LHCN-M2 (cell line): ENCODE data around the gene FGFR2. TPM values are rescaled to one million over a fixed set of nuclear protein-coding genes. Genes with fewer than 3 reads are reported as not detected.
"Not testable (repeated sequence)": the region's sequence is repeated elsewhere in the genome, so short reads cannot be mapped to it uniquely, and the experiment has no call there.

ENCODE experiments used
- DNase-seq: peaks from one replicate; pipeline ENCODE4 v3.0.0-alpha.2; 2012; ENCODE audit warnings: low read depth
- total RNA-seq: library from RNA; depleted of rRNA; stranded (reverse); fragments of >200 nt; gene quantifications from 2 replicates; pipeline ENCODE4 v1.2.3, GENCODE V29; 2014

The FGFR2 gene
- total RNA-seq, 1 experiment from 2014 or later: not detected

DNA sequence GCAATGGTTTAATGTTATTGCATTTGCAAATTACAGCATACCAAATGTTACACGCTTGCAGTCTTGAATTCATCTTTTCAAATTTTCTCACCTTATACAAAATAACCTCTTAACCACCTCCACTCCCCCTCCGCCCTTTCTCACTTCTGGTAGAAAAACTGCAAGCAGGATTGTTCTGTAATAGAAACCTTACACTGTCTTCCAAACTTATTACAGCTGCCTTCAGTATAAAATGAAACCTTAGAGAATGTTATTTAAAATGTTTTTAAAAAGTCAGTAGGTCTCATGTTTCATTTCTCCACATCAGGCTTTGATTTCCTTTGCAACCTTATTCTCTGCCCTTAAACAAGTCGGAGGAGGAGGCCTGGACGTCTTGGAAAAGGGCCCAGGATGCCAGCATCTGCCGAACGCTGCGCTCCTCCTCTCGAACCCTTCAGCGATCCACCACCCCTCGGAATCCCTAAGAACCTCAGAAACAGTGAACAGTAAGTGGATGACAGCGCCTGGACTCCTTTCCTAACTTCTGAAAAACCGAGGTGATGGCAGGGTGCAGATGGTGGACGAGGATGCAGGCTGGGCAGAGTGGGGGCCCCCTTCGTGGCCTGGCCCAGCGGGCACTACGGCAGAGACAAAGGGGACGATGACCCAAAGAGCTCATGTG lies 74.0 kb downstream of the FGFR2 start:
- no peak for DNase-seq

DNA sequence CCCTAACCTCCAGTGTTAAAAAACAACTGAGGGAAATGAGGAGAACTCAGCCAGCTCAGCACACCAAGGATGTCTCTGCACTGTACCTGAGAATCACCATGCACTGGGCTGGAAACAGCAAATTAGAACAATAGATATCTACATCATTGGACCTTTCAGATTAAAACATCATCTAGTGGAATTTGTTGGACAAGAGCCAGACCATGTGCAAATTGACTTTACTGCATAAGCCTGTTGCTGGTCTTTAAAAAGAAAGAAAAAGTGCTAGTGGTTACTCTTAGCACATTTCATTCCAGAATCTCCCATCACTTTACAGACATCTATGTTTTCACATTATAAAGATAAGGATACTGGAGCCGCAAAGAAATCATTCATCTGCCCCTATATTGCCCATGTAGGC lies 75.4 kb downstream of the FGFR2 start:
- DNase-seq: no peak

DNA sequence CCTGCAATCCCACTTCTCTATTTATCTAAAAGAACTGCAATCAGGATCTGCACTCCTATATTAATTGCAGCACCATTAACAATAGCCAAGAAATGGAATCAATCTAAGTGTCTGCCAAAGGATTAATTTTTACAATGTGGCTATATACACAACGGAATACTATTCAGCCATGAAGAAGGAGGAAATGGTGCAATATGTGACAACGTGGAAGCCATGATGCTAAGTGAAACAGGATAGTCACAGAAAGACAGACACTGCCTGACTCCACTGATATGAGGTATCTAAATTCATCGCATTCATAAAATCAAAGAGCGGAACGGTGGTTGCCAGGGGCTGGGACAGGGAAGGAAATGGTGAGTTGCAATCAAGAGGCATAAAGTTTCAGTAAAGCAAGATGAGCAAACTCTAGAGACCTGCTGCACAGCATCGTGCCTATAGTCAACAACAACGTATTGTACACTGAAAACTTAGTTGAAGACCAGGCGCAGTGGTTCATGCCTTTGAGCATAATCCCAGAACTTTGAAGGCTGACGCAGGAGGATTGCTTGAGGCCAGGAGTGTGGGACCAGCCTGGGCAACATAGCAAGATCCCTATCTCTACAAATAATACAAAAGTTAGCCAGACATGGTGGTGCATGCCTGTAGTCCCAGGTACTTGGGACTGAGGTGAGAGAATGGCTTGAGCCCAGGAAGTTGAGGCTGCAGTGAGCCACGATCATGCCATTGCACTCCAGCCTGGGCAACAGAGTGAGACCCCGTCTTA lies 76.3 kb downstream of the FGFR2 start:
- DNase-seq: no peak

DNA sequence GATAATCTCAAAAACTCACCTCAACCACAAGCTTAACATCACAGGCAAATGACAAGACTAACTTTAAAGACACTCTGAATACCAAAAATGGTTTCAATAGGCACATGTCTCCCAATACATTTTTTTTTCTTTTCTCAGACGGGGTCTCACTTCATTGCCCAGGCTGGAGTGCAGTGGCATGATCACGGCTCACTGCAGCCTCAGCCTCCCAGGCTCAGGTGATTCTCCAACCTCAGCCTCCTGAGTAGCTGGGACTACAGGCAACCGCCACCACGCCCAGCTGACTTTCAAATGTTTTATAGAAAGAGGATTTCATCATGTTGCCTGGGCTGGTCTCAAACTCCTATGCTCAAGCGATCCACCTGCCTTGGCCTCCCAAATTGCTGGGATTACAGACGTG lies 77.7 kb downstream of the FGFR2 start:
- DNase-seq: not testable (repeated sequence)

DNA sequence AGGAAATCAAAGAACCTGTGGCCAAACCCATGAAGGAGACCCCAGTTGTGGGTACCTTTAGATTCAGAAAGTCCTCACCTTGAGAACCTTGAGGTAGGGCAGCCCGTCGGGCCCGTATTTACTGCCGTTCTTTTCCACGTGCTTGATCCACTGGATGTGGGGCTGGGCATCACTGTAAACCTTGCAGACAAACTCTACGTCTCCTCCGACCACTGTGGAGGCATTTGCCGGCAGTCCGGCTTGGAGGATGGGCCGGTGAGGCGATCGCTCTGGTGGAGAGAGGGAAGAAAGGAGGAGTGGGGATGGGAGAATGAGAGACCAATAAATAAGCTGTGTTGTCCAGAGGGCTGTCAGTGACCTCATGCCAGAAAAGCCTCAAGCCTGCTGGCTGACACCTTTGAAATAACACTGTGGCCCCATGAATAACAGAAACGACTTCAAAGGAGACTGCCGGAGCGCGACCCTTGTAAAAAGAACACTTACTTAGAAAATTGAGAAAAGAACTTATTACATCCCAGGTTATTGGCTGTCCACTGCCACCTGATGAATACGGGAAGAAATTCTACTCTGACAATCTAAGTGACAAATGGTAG lies 78.2 kb downstream of the FGFR2 start:
- DNase-seq: no peak

DNA sequence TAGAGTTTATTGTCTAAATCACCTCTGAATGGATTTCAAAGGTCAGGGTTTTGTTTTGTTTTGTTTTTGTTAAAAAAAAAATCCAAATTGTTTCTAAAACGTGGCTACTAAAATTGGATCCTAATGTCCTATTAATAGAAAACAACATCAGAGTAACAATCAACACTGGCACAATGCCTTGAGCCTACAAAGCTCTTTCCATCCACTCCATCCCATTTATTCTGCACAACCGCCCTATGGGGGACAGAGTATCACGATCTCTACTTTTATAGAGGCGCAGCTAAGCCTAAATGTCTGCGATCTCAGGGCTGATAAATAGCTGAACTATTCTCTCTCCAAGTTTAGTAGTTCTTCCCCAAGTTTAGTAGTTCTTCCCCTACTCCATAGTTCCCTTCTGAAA lies 78.8 kb downstream of the FGFR2 start:
- no peak for DNase-seq

DNA sequence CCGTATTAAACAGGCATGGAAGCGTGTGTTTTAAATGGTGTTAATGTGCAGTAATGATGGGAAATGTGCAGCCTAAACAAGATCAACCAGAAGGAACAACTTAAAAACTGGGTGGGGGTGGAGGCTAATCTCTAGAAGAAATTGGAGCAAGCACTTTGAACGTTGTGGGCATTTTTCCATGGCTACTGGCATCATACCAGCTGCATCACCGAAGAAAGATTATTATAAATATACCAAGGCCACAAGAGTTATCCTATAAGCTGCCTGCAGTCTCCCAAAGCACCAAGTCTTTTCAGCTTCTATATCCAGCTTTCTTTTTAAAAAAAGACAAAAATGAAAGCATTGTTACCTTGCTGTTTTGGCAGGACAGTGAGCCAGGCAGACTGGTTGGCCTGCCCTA lies 79.9 kb downstream of the FGFR2 start:
- no peak for DNase-seq

DNA sequence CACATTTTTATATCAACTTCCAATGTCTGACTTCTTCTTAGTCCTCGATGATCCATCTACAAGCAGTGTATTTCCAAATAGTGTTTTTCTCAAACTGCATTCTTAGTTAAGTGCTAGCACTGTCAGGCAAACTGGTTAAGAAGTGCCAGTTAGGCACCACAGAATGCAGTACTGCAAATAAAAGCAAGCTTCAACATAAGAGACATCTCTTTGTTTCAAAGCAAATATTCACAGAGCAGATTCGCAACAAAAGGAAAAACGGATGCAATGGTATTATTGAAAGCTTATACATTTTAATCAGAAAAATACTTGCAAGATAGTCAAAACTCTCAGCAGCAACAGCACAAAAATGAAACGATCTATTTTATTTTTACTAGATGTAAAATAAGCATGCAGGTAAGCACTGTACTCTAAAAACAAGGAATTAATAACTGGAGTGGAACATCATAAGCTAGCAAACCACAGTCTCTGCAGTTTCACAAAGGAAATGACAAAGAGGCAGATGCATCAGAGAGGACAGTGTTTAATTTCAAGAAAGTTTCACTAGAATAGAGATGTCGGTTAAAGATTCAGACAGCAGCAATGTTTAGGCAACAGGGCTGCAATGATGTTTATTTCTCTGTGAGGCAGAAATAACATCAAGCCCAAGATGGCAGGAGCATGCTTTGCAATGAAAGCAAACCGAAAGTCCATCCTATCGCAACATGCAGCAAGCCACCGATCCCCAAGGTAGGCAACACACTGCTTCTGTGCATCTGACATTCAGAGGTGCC lies 82.0 kb downstream of the FGFR2 start:
- no peak for DNase-seq

DNA sequence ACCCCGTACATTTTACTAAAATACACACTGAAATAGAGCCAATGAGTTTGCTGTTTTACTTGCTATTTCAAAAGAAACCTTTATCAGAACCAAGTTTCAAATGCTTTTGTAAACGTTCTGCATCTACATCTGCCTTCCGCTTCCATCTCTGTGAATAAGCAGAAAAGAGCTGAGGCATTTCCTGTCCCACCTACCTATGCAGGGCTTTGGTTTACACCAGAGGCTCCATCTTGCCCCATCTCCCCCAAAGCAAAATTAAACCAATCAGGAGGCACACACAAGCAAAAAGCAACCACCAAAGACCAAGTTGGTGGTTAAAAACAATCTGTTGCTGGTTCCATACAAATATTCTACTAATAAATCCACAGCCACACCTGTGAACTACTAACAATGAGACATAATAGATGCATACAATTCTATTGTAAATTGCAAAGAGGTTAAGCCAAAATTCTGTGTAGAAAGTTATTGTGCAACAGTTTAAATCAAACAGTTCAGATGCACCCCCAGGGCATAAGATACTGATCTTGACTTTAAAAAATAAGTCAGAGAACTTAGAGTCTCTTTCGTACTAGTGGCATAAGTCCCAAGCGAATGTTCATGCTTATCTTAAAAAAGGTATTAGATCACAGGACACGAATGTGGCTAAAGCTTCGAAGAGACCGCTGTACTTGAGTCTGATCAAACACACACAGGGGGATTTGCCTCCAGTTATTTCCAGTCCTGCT lies 83.9 kb downstream of the FGFR2 start:
- no peak for DNase-seq

DNA sequence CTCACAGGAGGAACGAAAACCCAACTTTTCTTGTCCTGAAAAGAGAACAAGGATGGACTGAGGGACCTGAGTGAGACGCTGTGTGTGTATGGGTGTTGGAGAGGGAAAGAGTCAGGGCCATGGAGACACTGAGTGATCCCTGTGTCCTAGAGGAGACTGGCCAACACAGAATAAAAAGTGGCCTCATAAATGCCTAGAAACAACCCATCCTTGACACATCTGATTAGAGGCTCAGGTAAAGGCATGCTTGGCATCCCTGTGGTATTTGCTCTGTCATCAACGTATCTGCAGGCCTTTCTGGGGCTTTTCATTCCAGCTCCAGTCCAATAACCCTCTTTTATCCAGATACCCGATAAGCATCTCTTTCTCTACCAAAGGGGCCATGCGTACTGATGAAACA lies 86.3 kb downstream of the FGFR2 start:
- no peak for DNase-seq

DNA sequence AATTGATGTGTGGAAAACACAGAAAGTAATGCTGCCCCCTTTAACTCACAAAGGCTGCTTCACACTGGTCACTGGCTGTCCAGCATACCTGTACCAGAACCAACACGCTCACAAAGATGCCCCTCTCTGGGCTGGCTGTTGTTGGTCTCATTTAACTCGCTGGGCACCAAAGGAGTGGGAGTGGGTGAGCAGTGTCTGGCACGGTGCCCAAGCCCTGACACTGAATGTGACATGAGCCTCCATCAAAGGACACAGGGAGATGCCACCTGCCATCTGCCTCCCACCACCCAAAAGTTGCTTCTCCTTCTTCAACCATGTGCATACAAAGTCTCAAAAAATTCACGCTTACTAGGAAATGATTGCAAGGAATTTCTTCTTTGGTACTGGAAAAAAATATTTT lies 86.8 kb downstream of the FGFR2 start:
- no peak for DNase-seq

DNA sequence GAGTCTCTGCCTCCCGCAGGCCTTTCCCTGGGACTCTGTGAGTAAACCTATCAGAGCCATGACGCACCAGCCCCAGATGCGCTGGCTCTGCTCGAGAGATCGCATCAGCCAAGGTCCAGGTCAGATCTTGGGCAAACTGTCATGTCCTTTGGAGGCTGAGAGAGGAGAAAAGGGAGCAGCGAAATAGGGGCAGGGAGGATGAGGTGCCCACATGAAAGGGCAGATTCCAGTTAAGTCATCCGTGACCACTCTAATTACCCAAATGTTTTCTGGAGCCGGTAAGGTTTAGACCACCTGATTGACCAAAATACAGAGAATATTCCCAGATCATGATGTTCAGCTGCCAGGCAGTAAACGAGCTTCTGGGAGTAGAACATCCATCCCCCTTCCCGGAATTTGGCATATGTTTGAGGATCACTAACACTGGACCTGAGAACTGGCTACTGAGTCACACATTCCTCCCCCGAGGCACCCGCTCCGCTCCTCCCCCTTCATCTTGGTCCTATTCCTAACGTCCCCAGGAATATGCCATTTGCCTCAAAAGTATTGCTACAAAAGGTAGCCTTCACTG lies 88.0 kb downstream of the FGFR2 start:
- DNase-seq: no peak

DNA sequence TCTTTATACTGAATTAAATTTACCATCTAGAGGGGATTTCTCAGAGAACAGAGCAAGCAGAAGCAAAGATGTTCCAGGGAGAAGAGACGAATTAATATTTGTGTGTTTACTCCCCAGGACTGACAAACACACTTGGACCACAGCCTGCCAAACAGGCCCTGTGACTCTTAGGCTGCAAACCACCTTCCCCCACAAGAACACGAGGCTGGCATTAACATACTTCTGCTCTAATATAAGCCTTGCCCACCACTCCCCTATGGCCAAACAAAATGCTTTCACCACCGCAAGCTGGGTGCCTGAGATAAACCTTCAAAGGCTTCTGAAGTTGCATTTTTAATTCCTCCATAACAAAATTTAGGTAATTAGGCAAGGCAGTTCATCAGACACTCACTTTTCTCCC lies 88.4 kb downstream of the FGFR2 start:
- DNase-seq: no peak

DNA sequence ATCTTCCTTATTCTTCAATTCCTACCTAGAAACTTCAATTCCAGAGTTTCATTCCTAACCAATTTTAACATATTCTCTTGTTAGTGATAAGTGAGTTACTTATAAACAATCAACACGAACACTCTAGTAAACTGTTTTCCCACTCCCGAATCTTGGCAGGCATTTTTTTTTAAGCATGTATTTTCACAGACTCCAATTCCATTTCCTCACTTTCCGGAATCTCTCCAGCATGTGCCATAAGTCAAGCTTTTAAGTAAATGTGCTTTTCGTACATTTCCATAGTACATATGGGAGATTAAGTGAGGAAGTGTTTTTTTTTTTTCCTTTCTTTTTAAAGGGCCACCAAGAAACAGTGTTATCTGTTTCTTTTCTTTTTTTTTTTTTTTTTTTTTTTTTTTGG lies 89.1 kb downstream of the FGFR2 start:
- DNase-seq: no peak

DNA sequence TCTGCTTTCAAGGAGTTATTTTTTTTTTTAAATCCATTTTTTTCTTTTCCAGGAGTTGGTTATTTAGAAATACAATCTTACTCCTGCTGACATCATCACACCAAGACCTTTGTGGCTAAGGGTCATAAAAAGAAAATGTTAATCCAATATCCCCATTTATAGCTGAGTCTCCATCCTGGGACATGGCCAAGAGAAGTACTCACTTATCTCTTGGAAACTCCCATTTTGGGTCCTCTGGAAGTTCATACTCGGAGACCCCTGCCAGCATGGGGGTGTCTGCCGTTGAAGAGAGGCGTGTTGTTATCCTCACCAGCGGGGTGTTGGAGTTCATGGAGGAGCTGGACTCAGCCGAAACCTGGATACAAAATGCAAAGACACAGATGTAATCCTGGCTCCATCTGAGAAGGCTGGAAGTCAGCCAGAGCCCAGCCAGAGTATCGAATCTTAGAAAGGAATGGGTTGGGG lies 94.6 kb downstream of the FGFR2 start:
- DNase-seq: no peak

DNA sequence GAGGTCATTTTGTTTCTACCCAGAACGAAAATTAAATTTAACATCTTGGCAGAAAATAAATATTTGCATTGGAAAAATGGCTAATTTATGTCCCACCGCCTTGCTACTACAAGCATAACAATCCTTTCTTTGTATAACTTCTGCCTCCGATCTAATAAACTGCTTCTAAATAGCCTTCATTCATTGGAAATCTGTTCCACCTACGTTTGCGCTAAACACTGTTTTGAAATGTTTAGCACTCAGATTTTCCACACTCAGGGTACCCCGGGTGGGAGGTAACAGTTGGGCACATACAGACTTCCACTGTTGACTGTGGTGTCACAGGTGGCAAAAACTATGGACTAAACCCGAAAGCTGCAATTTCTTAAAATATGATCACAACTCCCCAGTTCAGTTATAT lies 96.4 kb downstream of the FGFR2 start:
- no peak for DNase-seq

DNA sequence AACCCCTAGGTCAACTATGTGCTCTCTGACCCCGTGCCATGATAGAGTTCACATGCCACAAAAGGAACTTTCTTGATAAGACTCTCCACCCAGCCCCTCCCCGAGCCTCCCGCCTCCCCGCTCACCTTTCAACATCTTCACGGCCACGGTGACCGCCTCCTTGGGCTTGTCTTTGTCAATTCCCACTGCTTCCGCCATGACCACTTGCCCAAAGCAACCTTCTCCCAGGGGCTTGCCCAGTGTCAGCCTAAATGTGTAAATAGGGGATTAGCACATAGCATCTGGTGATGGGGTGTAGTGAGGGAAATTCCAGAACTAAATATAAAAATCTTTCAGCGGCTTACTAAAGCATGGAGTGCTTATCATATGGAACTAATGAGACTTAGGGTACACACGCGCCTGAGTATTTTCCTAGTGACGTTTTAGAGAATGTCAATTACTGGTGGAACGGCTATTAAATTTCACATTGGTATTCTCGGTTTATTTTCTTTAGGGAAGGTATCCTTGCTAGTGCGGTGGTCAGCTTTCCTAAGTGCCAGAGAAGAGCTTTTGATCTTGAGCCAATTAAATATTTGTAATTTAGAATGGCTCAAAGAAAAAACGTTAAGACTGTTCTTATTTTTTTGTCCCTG lies 97.4 kb downstream of the FGFR2 start:
- DNase-seq: no peak

DNA sequence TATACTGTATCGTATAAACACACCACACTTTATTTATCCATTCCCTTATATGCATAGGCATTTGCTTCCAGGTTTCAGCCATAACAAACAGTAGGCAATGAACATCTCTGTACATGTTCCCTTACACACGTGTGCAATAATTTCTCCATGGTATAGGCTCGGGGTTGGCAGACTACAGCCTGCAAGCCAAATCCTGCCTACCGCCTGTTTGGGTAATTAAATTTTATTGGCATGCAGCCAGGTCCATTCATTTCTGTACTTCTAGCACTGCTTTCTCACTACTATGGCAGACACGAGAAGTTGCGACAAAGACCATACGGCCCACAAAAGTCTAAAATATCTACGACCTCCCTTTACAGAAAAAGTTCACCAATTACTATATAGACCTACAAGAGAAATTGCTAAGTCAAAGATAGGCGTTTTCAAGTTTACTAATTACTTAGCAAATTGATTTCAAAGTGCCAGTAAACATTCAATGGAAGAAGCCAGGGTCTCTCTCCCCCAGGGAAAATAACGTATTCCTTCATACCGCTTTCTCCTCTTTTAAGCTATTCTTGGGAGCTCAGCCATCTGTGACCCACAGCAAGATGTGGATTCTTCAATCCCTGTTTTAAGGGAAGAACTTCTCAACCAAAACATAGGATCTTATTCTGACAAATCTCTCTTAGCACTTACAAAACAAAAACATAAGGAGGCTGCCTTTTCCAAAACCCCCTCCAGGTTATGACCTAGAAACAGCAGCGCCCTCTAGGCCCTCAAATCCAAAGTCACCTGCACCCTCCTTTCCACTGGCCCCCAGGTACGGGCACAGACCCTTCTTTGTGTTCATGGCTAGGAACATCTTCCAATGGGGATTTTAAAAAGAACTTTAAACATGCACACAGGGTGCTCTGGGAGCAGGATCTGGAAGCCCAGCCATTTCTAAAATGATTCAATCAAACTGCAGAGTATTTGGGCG lies 100.5 kb downstream of the FGFR2 start:
- DNase-seq: no peak

DNA sequence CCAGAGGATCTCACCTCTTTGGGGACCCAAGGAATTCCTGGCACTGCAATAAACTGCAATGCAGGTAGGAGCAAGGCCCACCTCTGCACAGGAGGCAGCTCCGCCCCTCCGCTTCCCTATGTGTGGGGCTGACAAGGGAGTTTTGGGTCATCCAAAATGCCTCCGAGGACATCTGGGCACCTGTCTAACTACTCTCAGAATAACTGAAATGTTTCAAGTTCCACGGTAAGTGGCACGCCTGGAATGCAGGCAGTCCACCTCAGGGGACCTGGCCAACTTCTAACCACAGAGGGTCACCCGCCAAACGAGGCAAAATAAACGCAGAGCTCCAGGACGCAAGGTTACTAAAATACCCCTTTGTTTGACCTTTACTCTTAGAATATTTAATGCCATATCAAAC lies 102.5 kb downstream of the FGFR2 start:
- DNase-seq: no peak
